Measurements from ENCODE around the gene FAAH.

Gene FAAH

GRCh38 chr1:46448109-46448911 lies 54.2 kb downstream of the FAAH start:
- H3K4me3 ChIP-seq (ENCODE audit: low read depth, low read length), result peak overlapping the region; percentile 45

GRCh38 chr1:46449223-46450159 lies 55.4 kb downstream of the FAAH start:
- H3K4me3 ChIP-seq (ENCODE audit: low read depth, low read length), result no peak overlapping the region

- H3K4me3 ChIP-seq (ENCODE audit: low read depth, low read length), result no peak overlapping the region
Measured at GRCh38 chr1:46450160-46450517, 56.0 kb downstream of the FAAH start.

GRCh38 chr1:46451948-46452930 lies 58.1 kb downstream of the FAAH start:
- no peak overlapping the region for H3K4me3 ChIP-seq (ENCODE audit: low read depth, low read length)

GRCh38 chr1:46452931-46453325 lies 58.8 kb downstream of the FAAH start:
- H3K4me3 ChIP-seq (ENCODE audit: low read depth, low read length), result no peak overlapping the region

- H3K4me3 ChIP-seq (ENCODE audit: low read depth, low read length), result no peak overlapping the region
Measured at GRCh38 chr1:46453449-46453848, 59.3 kb downstream of the FAAH start.

- no peak overlapping the region for H3K4me3 ChIP-seq (ENCODE audit: low read depth, low read length)
Measured at GRCh38 chr1:46455951-46456350, 61.8 kb downstream of the FAAH start.

- no peak overlapping the region for H3K4me3 ChIP-seq (ENCODE audit: low read depth, low read length)
Measured at GRCh38 chr1:46456411-46456963, 62.4 kb downstream of the FAAH start.

- H3K4me3 ChIP-seq (ENCODE audit: low read depth, low read length), result no peak overlapping the region
Measured at GRCh38 chr1:46457178-46457577, 63.1 kb downstream of the FAAH start.

- no peak overlapping the region for H3K4me3 ChIP-seq (ENCODE audit: low read depth, low read length)
Measured at GRCh38 chr1:46458190-46458589, 64.1 kb downstream of the FAAH start.

- H3K4me3 ChIP-seq (ENCODE audit: low read depth, low read length), result no peak overlapping the region
Measured at GRCh38 chr1:46458846-46459245, 64.7 kb downstream of the FAAH start.

GRCh38 chr1:46459315-46459714 lies 65.2 kb downstream of the FAAH start:
- no peak overlapping the region for H3K4me3 ChIP-seq (ENCODE audit: low read depth, low read length)

- no peak overlapping the region for H3K4me3 ChIP-seq (ENCODE audit: low read depth, low read length)
Measured at GRCh38 chr1:46461017-46461808, 67.1 kb downstream of the FAAH start.

GRCh38 chr1:46461809-46462448 lies 67.8 kb downstream of the FAAH start:
- H3K4me3 ChIP-seq (ENCODE audit: low read depth, low read length), result no peak overlapping the region
